Measurements from ENCODE around the gene TRMT11.

GRCh38 chr6:125951323-125951722, 35.0 kb upstream of the TRMT11 start:
- no peak for TF ChIP-seq FEZF1 (tag by site-specific recombination; IDR thresholded peaks at IDR 0.05)
- TF ChIP-seq BCL11A (tag by site-specific recombination; IDR thresholded peaks at IDR 0.05; ENCODE audit: low read depth) = no peak
- TF ChIP-seq, protein P1, sequence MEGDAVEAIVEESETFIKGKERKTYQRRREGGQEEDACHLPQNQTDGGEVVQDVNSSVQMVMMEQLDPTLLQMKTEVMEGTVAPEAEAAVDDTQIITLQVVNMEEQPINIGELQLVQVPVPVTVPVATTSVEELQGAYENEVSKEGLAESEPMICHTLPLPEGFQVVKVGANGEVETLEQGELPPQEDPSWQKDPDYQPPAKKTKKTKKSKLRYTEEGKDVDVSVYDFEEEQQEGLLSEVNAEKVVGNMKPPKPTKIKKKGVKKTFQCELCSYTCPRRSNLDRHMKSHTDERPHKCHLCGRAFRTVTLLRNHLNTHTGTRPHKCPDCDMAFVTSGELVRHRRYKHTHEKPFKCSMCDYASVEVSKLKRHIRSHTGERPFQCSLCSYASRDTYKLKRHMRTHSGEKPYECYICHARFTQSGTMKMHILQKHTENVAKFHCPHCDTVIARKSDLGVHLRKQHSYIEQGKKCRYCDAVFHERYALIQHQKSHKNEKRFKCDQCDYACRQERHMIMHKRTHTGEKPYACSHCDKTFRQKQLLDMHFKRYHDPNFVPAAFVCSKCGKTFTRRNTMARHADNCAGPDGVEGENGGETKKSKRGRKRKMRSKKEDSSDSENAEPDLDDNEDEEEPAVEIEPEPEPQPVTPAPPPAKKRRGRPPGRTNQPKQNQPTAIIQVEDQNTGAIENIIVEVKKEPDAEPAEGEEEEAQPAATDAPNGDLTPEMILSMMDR (tag by site-specific recombination; IDR thresholded peaks at IDR 0.05) = no peak
- TF ChIP-seq YY1 (tag by site-specific recombination; IDR thresholded peaks at IDR 0.05) = no peak
- TF ChIP-seq ZNF416 (tag by site-specific recombination; IDR thresholded peaks at IDR 0.05) = no peak
- TF ChIP-seq ZBTB11 (tag by site-specific recombination; conservative IDR thresholded peaks at IDR 0.05; ENCODE audit: low read depth) = no peak
- TF ChIP-seq, protein P2, sequence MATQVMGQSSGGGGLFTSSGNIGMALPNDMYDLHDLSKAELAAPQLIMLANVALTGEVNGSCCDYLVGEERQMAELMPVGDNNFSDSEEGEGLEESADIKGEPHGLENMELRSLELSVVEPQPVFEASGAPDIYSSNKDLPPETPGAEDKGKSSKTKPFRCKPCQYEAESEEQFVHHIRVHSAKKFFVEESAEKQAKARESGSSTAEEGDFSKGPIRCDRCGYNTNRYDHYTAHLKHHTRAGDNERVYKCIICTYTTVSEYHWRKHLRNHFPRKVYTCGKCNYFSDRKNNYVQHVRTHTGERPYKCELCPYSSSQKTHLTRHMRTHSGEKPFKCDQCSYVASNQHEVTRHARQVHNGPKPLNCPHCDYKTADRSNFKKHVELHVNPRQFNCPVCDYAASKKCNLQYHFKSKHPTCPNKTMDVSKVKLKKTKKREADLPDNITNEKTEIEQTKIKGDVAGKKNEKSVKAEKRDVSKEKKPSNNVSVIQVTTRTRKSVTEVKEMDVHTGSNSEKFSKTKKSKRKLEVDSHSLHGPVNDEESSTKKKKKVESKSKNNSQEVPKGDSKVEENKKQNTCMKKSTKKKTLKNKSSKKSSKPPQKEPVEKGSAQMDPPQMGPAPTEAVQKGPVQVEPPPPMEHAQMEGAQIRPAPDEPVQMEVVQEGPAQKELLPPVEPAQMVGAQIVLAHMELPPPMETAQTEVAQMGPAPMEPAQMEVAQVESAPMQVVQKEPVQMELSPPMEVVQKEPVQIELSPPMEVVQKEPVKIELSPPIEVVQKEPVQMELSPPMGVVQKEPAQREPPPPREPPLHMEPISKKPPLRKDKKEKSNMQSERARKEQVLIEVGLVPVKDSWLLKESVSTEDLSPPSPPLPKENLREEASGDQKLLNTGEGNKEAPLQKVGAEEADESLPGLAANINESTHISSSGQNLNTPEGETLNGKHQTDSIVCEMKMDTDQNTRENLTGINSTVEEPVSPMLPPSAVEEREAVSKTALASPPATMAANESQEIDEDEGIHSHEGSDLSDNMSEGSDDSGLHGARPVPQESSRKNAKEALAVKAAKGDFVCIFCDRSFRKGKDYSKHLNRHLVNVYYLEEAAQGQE (tag by site-specific recombination; IDR thresholded peaks at IDR 0.05) = no peak
